Pulmonary artery endothelial cell (primary cell): ENCODE results near the gene MGLL. TPM values are rescaled to one million over a fixed set of nuclear protein-coding genes. Genes with fewer than 3 reads are reported as not detected.
A peak's percentile ranks its signal among the peaks of the same experiment; 100 is the strongest.

Experiments
- DNase-seq: peaks from one replicate; pipeline ENCODE4 v3.0.0-alpha.2; 2011; ENCODE audit warnings: low read depth, low spot score
- total RNA-seq: library from RNA; depleted of rRNA; stranded (reverse); fragments of >200 nt; gene quantifications from 2 replicates; pipeline ENCODE4 v1.2.3, GENCODE V29; 2014

MGLL gene
- total RNA-seq, 1 donor from 2014 or later: 82.6 TPM

GRCh38 chr3:127743351-127744252, 78.7 kb downstream of the MGLL start:
- no peak for DNase-seq

GRCh38 chr3:127742580-127742979, 79.7 kb downstream of the MGLL start:
- no peak for DNase-seq

GRCh38 chr3:127741690-127742089, 80.6 kb downstream of the MGLL start:
- DNase-seq: no peak

GRCh38 chr3:127741246-127741645, 81.1 kb downstream of the MGLL start:
- DNase-seq: no peak

- no peak for DNase-seq
Observed at GRCh38 chr3:127740136-127740915, 82.0 kb downstream of the MGLL start.

GRCh38 chr3:127739347-127740135, 82.8 kb downstream of the MGLL start:
- DNase-seq: no peak

- DNase-seq: no peak
Observed at GRCh38 chr3:127738192-127738840, 84.0 kb downstream of the MGLL start.

GRCh38 chr3:127736801-127737539, 85.3 kb downstream of the MGLL start:
- no peak for DNase-seq

GRCh38 chr3:127735767-127736693, 86.3 kb downstream of the MGLL start:
- peak; percentile 26 for DNase-seq

- DNase-seq: peak; percentile 17
Observed at GRCh38 chr3:127734754-127735473, 87.4 kb downstream of the MGLL start.

GRCh38 chr3:127734181-127734720, 88.1 kb downstream of the MGLL start:
- no peak for DNase-seq

- no peak for DNase-seq
Observed at GRCh38 chr3:127733781-127734180, 88.5 kb downstream of the MGLL start.

- no peak for DNase-seq
Observed at GRCh38 chr3:127732879-127733350, 89.4 kb downstream of the MGLL start.

GRCh38 chr3:127732303-127732702, 90.0 kb downstream of the MGLL start:
- no peak for DNase-seq

GRCh38 chr3:127731546-127732289, 90.6 kb downstream of the MGLL start:
- no peak for DNase-seq

GRCh38 chr3:127730666-127731295, 91.5 kb downstream of the MGLL start:
- no peak for DNase-seq

GRCh38 chr3:127730171-127730570, 92.1 kb downstream of the MGLL start:
- no peak for DNase-seq
